Pancreas (tissue), 10 donors: ENCODE data around the gene DCAF4L1. TPM values are rescaled to one million over a fixed set of nuclear protein-coding genes. Genes with fewer than 3 reads are reported as not detected.

ENCODE experiments used
- ATAC-seq, 4 donors: fragments of 200-7000 bp; cut with Tn5 transposase; one replicate each; pipeline versions ENCODE4 v1.8.0 to v1.9.1; 2020; ENCODE audit warnings: mild to moderate bottlenecking in 4 of 4, moderate library complexity in 4 of 4
- DNase-seq, 6 donors: peaks; one replicate each; pipeline ENCODE4 v3.0.0-alpha.2; 2020
- FAIRE-seq: peaks from 2 replicates; lab custom pipeline; 2012; peaks lifted over from hg19 to GRCh38; lab: Jason Lieb, UNC
- H3K27ac ChIP-seq, 4 donors: fragments of 200-600 bp; sonication (generic); 1 replicate in 3 of 4; 2 replicates in 1 of 4; pipeline versions ENCODE4 v1.5.0 to v1.8.0; 2020
- H3K27me3 ChIP-seq, 4 donors: fragments of 200-600 bp; one replicate each; pipeline ENCODE4 v1.8.0; 2021
- H3K36me3 ChIP-seq, 3 donors: fragments of 200-600 bp; sonication (generic) in 1 of 3; one replicate each; pipeline versions ENCODE4 v1.5.0 to v1.8.0; 2020 to 2021
- H3K4me1 ChIP-seq, 3 donors: fragments of 200-600 bp; one replicate each; pipeline ENCODE4 v1.8.0; 2021
- H3K4me3 ChIP-seq, 4 donors: fragments of 200-600 bp; sonication (generic) in 2 of 4; one replicate each; pipeline versions ENCODE4 v1.5.0 to v1.8.0; 2020 to 2021
- H3K9me3 ChIP-seq, 4 donors: fragments of 200-600 bp; one replicate each; pipeline ENCODE4 v1.8.0; 2021
- CTCF ChIP-seq, 4 donors: fragments of 200-600 bp; sonication (generic) in 3 of 4; IDR thresholded peaks; one replicate each; pipeline versions ENCODE4 v1.5.0 to v1.8.0; 2021; ENCODE audit warnings: antibody characterized with exemption in 4 of 4
- WGBS, 2 donors: extraction: QIAGEN DNeasy Blood & Tissue Kit; methylation state at CpG; one replicate each; pipeline ENCODE4 v1.1.7; 2013; 5-methylcytosine and 5-hydroxymethylcytosine counted together
- intact Hi-C, 3 donors: fragments of 100-400 bp; cut with DNase I; formaldehyde crosslinking; loops; one replicate each; pipeline versions ENCODE4 v1.11.1 to v1.14.2; 2022
- polyA plus RNA-seq, 2 donors: library from polyadenylated mRNA; stranded (reverse); fragments of 200-250 nt; gene quantifications; one replicate each; pipeline ENCODE4 v1.2.3, GENCODE V29; 2013
- total RNA-seq, 6 donors: library from RNA; stranded (reverse); fragmentation: NEBNext Ultra II Directional in 4 of 6; extraction: Animal tissue kit (Norgen Biotek cat#: 25700) in 4 of 6; gene quantifications; one replicate each; pipeline versions ENCODE4 v1.2.1 to v1.2.4, GENCODE V29; 2021 to 2023
- donor health status: healthy with polysubstance abuse.
- donor health status: DM: no; HTN: no; CAD: no; lungs with moderate emphysema.
- donor health status: DM: no; HTN: no; CAD: no.
- donor health status: control.
- donor health status: control.
- donor health status: Bipolar disorder and iron deficiency.
- donor health status: DM: yes; HTN: yes; CAD: no.
- donor health status: DM: no; HTN: no; CAD: no.
- donor health status: DM: no; HTN: no; CAD: no.
- donor health status: DM: yes; HTN: yes; CAD: no.

DCAF4L1 gene
- total and polyA plus RNA-seq, 8 donors: 0.03 to 0.15 (median 0.09) TPM; not detected in 3

- Histone ChIP-seq H3K27ac (no peak overlapping the region), H3K27me3 (no peaks in the 10 kb centered on the region), H3K4me3 (no peak overlapping the region), H3K36me3 (no peaks in the 10 kb centered on the region), H3K4me1 (no peaks in the 10 kb centered on the region), H3K9me3 (no peaks in the 10 kb centered on the region)
- TF ChIP-seq CTCF (IDR thresholded peaks at IDR 0.05): no peak
- no peak for FAIRE-seq
- no peak for DNase-seq
- WGBS, 2 donors: 95% methylated on average over 1 of the region's 1 CpG
- no peak for ATAC-seq
- intact Hi-C loops: no loop called here
Observed at GRCh38 chr4:41964401-41964800, 17.2 kb upstream of the DCAF4L1 start.

- no peaks in the 10 kb centered on the region for H3K27me3 ChIP-seq
- 92 to 95% methylated on average over 2 of the region's 2 CpGs for WGBS, 2 donors
- H3K4me1 ChIP-seq: no peaks in the 10 kb centered on the region
- H3K9me3 ChIP-seq: no peaks in the 10 kb centered on the region
- intact Hi-C loops: no loop called here
- FAIRE-seq (no peak), DNase-seq (no peak), ATAC-seq (no peak)
- no peaks in the 10 kb centered on the region for H3K36me3 ChIP-seq
- no peak overlapping the region for H3K27ac ChIP-seq
- TF ChIP-seq CTCF (IDR thresholded peaks at IDR 0.05): no peak
- H3K4me3 ChIP-seq: no peak overlapping the region
Observed at GRCh38 chr4:41967392-41967791, 14.2 kb upstream of the DCAF4L1 start.

GRCh38 chr4:41969671-41970070 lies 11.9 kb upstream of the DCAF4L1 start:
- Histone ChIP-seq H3K4me3 (no peak overlapping the region), H3K36me3 (no peaks in the 10 kb centered on the region), H3K4me1 (no peaks in the 10 kb centered on the region), H3K9me3 (no peaks in the 10 kb centered on the region), H3K27me3 (no peaks in the 10 kb centered on the region), H3K27ac (no peak overlapping the region)
- DNase-seq: no peak
- intact Hi-C loops: no loop called here
- TF ChIP-seq CTCF (IDR thresholded peaks at IDR 0.05): no peak
- no peak for FAIRE-seq
- ATAC-seq: no peak

- DNase-seq (no peak), FAIRE-seq (no peak), ATAC-seq (no peak)
- no peaks in the 10 kb centered on the region for H3K4me1 ChIP-seq
- H3K9me3 ChIP-seq: no peaks in the 10 kb centered on the region
- H3K36me3 ChIP-seq: no peaks in the 10 kb centered on the region
- no peak for TF ChIP-seq CTCF (IDR thresholded peaks at IDR 0.05)
- WGBS, 2 donors: 74 to 75% methylated on average over 1 of the region's 1 CpG
- H3K4me3 ChIP-seq: no peak overlapping the region
- no peak overlapping the region for H3K27ac ChIP-seq
- intact Hi-C loops: no loop called here
- no peaks in the 10 kb centered on the region for H3K27me3 ChIP-seq
Observed at GRCh38 chr4:41975341-41975740, 6.2 kb upstream of the DCAF4L1 start.

- Histone ChIP-seq H3K36me3 (no peaks in the 10 kb centered on the region), H3K27me3 (no peaks in the 10 kb centered on the region), H3K4me3 (no peak overlapping the region), H3K4me1 (no peaks in the 10 kb centered on the region), H3K27ac (peak overlapping the region in 2 of 4 donors; percentile 2 to 14), H3K9me3 (no peaks in the 10 kb centered on the region)
- WGBS, 2 donors: 21 to 30% methylated on average over 1 of the region's 1 CpG
- intact Hi-C loops: no loop called here
- TF ChIP-seq CTCF (IDR thresholded peaks at IDR 0.05): no peak
- no peak for FAIRE-seq
- no peak for DNase-seq
- ATAC-seq: peak in 2 of 4 donors; percentile 48 to 63
Observed at GRCh38 chr4:41976775-41977516, 4.6 kb upstream of the DCAF4L1 start.
